Lung (tissue), 12 donors: ENCODE measurements around the gene RALB. TPM values are rescaled to one million over a fixed set of nuclear protein-coding genes. Genes with fewer than 3 reads are reported as not detected.
"Not testable (repeated sequence)": the region's sequence is repeated elsewhere in the genome, so short reads cannot be mapped to it uniquely, and the experiment has no call there.

Experiments
- ATAC-seq: fragments of 200-7000 bp; cut with Tn5 transposase; one replicate; pipeline ENCODE4 v1.9.1; 2020; ENCODE audit warnings: moderate number of reproducible peaks; ENCODE audit not compliant: insufficient read depth, low FRiP score
- DNase-seq, 3 donors: peaks; one replicate each; pipeline ENCODE4 v3.0.0-alpha.2; 2013 to 2017
- H3K27ac ChIP-seq, 2 donors: one replicate each; pipeline ENCODE4 v1.5.1; 2013; ENCODE audit warnings: mild to moderate bottlenecking in 2 of 2, moderate library complexity in 2 of 2, control low read depth in 1 of 2, inconsistent platforms in 1 of 2, low read depth in 1 of 2, low read length in 1 of 2
- H3K27me3 ChIP-seq, 3 donors: one replicate each; pipeline ENCODE4 v1.5.1; 2013; ENCODE audit warnings: low read length in 2 of 3; ENCODE audit not compliant: control insufficient read depth in 3 of 3, insufficient read depth in 3 of 3
- H3K36me3 ChIP-seq, 4 donors: one replicate each; pipeline ENCODE4 v1.5.1; 2013; ENCODE audit warnings: low read length in 4 of 4, mild to moderate bottlenecking in 1 of 4, moderate library complexity in 1 of 4; ENCODE audit not compliant: control insufficient read depth in 4 of 4, insufficient read depth in 4 of 4
- H3K4me1 ChIP-seq, 5 donors: one replicate each; pipeline ENCODE4 v1.5.1; 2013; ENCODE audit warnings: low read length in 5 of 5, mild to moderate bottlenecking in 2 of 5, moderate library complexity in 1 of 5; ENCODE audit not compliant: control insufficient read depth in 5 of 5, insufficient read depth in 5 of 5
- H3K4me3 ChIP-seq: one replicate; pipeline ENCODE4 v1.5.1; 2013; ENCODE audit warnings: mild to moderate bottlenecking, control low read depth, moderate library complexity
- H3K9ac ChIP-seq, 2 donors: one replicate each; pipeline ENCODE4 v1.5.1; 2013; ENCODE audit warnings: low read length in 2 of 2, control low read depth in 1 of 2; ENCODE audit not compliant: insufficient read depth in 1 of 2
- H3K9me3 ChIP-seq, 4 donors: one replicate each; pipeline ENCODE4 v1.5.1; 2013; ENCODE audit warnings: low read length in 3 of 4, mild to moderate bottlenecking in 1 of 4, moderate library complexity in 1 of 4; ENCODE audit not compliant: control insufficient read depth in 4 of 4, insufficient read depth in 3 of 4
- WGBS, 2 donors: extraction: QIAGEN DNeasy Blood & Tissue Kit; methylation state at CpG; one replicate each; pipeline ENCODE4 v1.1.7; 2013; 5-methylcytosine and 5-hydroxymethylcytosine counted together
- polyA plus RNA-seq, 2 donors: library from polyadenylated mRNA; stranded (reverse); fragments of 200-250 nt; gene quantifications; one replicate each; pipeline ENCODE4 v1.2.1, GENCODE V29; 2013
- total RNA-seq, 2 donors: library from RNA; depleted of rRNA in 1 of 2; stranded (reverse); fragments of >200 nt in 1 of 2; gene quantifications; one replicate each; pipeline ENCODE4 v1.2.1, GENCODE V29; 2014 to 2021
- TF ChIP-seq, protein P1 (sequence below): IDR thresholded peaks from 2 replicates; pipeline ENCODE4 v1.5.1; 2012; ENCODE audit warnings: mild to moderate bottlenecking; ENCODE audit errors: control extremely low read depth, extremely low read depth
- donor health status: control.
- donor health status: control.
- donor health status: Bipolar disorder and iron deficiency.
- donor health status: healthy.
- donor health status: DM: yes; HTN: yes; CAD: no.

RALB gene
- total and polyA plus RNA-seq, 4 donors: 34.6 to 111 (median 77.1) TPM

DNA sequence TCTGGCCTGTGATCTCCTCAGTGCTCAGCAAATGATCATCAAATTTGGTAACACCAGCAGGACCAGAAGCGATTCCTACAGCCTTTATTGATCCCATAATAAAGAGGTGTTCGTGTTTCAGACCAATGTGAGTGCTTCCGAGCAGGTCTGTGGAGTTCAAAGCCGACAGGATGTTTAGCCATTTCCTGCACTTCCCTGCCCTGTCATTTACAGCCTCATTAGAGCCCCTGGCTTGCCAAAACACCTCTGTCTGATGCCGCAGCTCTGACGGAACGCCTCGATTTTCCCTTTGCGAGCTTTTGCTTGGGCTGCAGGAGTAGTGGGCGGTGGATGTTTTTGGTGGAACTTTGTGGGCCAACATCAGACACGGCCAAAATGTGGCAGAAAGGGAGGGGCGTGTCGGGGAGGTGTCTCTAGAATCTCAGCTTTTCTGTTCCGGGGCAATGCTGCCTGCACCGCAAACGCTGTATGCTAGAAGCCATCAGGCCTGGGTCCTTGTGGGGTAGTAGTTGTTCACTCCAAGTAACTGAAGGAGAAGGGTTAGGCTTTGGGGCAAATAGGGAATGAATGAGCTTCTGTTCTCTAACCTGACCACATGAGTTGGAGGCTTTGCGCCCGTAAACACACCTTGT, 67.2 kb downstream of the RALB start:
- no peak for DNase-seq
- 65 to 75% methylated on average over 18 of the region's 18 CpGs for WGBS, 2 donors
- H3K27me3 ChIP-seq: no peaks in the 10 kb centered on the region
- no peaks in the 10 kb centered on the region for H3K36me3 ChIP-seq
- no peak overlapping the region for H3K9ac ChIP-seq
- H3K9me3 ChIP-seq: no peaks in the 10 kb centered on the region
- peaks cover 0 to 38% (median 6%) of the 10 kb centered on the region in 5 donors for H3K4me1 ChIP-seq
- no peak overlapping the region for H3K27ac ChIP-seq
- no peak for ATAC-seq
- TF ChIP-seq, protein P1, sequence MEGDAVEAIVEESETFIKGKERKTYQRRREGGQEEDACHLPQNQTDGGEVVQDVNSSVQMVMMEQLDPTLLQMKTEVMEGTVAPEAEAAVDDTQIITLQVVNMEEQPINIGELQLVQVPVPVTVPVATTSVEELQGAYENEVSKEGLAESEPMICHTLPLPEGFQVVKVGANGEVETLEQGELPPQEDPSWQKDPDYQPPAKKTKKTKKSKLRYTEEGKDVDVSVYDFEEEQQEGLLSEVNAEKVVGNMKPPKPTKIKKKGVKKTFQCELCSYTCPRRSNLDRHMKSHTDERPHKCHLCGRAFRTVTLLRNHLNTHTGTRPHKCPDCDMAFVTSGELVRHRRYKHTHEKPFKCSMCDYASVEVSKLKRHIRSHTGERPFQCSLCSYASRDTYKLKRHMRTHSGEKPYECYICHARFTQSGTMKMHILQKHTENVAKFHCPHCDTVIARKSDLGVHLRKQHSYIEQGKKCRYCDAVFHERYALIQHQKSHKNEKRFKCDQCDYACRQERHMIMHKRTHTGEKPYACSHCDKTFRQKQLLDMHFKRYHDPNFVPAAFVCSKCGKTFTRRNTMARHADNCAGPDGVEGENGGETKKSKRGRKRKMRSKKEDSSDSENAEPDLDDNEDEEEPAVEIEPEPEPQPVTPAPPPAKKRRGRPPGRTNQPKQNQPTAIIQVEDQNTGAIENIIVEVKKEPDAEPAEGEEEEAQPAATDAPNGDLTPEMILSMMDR: no peak
- H3K4me3 ChIP-seq: no peak overlapping the region

DNA sequence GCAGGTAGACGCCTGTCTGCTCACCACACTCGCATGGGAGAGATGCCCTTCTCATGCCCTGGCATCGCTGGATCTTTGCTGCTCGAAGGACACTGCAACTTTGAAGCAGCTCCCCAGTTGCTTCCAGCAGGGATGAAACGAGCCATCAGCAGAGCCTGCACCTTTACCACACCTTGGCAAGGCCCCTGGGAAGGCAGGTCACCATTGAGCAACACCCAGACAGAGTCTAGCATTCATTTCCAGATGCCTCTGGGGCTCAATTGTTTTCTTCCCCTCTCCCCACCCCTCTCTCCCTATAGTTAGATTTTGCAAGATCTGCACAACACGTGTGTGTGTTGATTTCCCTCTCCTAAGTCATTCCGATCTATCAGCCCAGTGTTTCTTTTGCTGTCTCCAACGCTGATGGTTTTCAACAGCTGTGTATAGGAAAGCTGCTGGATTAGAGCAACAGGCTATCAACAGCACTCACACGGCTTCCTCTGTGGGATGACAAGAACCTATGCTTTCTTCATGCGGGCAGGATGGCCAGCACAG, 67.7 kb downstream of the RALB start:
- H3K9ac ChIP-seq: peak overlapping the region in 1 of 2 donors; percentile 11
- DNase-seq: peak; percentile 53 to 91 (median 80)
- no peak for ATAC-seq
- WGBS, 2 donors: 62 to 72% methylated on average over 10 of the region's 10 CpGs
- TF ChIP-seq, protein P1: no peak
- H3K9me3 ChIP-seq: no peaks in the 10 kb centered on the region
- no peaks in the 10 kb centered on the region for H3K27me3 ChIP-seq
- H3K4me3 ChIP-seq: no peak overlapping the region
- peaks cover 0 to 38% (median 6%) of the 10 kb centered on the region in 5 donors for H3K4me1 ChIP-seq
- H3K27ac ChIP-seq: no peak overlapping the region
- no peaks in the 10 kb centered on the region for H3K36me3 ChIP-seq

DNA sequence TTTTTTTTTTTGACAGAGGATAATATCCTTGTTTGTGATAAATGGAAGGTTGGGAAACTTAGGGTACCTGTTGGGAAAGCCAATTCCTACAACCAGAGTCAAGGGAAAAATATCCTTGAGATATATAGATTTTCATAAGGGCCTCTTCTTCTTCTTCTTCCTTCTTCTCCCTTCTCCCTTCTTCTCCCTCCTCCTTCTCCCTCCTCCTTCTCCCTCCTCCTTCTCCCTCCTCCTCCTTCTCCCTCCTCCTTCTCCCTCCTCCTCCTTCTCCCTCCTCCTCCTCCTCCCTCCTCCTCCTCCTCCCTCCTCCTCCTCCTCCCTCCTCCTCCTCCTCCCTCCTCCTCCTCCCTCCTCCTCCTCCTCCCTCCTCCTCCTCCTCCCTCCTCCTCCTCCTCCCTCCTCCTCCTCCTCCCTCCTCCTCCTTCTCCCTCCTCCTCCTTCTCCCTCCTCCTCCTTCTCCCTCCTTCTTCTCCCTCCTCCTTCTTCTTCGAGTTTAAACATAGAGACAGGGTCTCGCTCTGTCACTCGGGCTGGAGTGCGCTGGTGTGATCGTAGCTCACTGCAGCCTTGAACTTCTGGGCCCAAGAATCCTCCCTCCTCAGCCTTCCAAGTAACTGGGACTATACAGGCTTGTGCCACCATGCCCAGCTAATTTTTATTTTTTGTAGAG, 68.4 kb downstream of the RALB start:
- H3K4me3 ChIP-seq, H3K27me3 ChIP-seq, H3K36me3 ChIP-seq, H3K9me3 ChIP-seq, H3K27ac ChIP-seq, DNase-seq, H3K9ac ChIP-seq, ATAC-seq: not testable (repeated sequence)
- H3K4me1 ChIP-seq: peaks cover 0 to 38% (median 6%) of the 10 kb centered on the region in 5 donors
- WGBS, 2 donors: 93 to 98% methylated on average over 5 of the region's 5 CpGs

DNA sequence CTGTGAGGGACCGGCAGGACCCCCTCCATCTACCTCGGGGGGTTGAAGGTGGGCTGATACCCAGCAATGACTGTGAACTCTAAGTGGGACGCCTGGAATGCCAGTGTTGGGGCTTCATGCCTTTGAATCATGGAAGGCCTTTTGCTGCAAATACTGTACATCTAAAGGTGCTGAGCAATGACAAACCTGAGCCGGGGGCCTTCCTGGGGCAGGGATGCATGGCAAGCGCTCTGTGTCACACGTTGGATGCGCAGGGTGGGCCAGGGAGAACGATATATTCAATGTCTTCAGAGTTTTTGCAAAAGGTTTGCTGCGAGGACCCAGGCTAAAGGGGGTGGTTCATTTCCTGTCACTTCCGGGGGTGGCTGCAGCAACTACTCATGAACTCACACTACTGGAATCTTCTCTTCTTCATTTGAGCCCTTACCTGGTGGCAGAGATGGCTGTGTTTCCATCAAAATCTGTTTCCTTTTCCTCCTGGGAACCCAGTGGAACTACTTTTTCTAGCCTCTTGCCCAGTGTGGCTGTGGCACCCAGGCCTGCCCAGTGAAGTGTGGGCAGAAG, 69.2 kb downstream of the RALB start:
- no peak for ATAC-seq
- no peaks in the 10 kb centered on the region for H3K9me3 ChIP-seq
- TF ChIP-seq, protein P1: no peak
- no peak overlapping the region for H3K4me3 ChIP-seq
- WGBS, 2 donors: 84 to 85% methylated on average over 10 of the region's 10 CpGs
- H3K27me3 ChIP-seq: no peaks in the 10 kb centered on the region
- no peak overlapping the region for H3K27ac ChIP-seq
- H3K9ac ChIP-seq: no peak overlapping the region
- H3K36me3 ChIP-seq: no peaks in the 10 kb centered on the region
- DNase-seq: no peak
- peaks cover 0 to 38% (median 6%) of the 10 kb centered on the region in 5 donors for H3K4me1 ChIP-seq
